Measurements from ENCODE around the gene ADI1. TPM values are rescaled to one million over a fixed set of nuclear protein-coding genes. Genes with fewer than 3 reads are reported as not detected.

ADI1 gene
- total RNA-seq, 1 donor from 2014 or later: 41.6 TPM

DNA sequence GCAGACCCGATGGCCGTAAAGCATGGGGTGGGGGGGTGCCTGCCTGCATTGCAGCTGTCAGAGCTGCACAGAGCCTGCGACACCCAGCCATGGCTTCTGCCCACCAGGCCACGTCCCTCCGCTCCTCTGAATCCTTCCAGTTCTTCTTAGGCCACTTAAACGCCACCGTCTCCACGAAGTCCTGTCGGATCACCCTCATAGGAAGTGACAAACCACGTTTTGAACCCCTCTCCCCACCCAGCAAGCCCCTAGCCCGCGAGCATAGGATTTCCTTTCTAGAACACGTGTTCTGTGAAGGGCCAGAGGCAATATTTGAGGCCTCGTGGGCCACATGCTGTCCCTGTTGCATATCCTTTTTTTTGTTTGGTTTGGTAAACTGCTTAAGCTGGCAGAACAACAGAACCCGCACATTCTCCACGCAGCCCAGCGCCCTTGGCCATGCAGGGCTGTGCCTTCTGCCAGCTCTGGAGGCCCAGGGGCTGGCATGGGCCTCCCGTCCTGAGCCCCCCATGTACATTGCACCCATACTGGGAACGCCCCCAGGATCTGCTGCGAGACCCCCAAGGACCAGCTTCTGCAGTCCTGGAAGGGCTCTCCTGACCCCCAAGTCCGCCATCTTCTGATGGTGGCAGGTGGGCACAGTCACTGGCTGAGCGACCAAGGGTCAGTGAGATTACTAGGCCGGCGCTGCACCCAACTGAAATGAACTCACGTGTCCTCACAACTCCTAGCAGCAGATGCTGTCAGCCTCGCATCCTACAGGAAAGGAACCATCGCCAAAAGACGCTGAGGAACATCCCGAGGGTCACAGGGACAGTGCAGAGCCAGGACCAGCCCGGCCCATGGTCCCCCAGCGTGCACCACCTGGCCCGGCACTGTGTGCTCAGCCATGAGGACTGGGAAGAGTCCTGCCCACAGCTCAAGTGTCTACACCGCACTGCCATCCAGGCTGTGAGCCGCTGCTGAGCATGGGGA lies 35.1 kb downstream of the ADI1 start:
- no peak for DNase-seq (ENCODE audit: low read depth)
- FAIRE-seq: no peak
- Mint-ChIP-seq H3K9me3 (ENCODE audit: unreplicated experiment) (no peaks in the 10 kb centered on the region), H3K4me3 (ENCODE audit: unreplicated experiment) (no peak overlapping the region), H3K27me3 (ENCODE audit: low read depth, unreplicated experiment) (no peaks in the 10 kb centered on the region), H3K4me1 (ENCODE audit: low read depth, unreplicated experiment) (no peaks in the 10 kb centered on the region), H3K36me3 (ENCODE audit: low read depth, unreplicated experiment) (peaks cover 10% of the 10 kb centered on the region), H3K27ac (ENCODE audit: unreplicated experiment) (peak overlapping the region; percentile 58)
- no peak overlapping the region for H3K9ac ChIP-seq (ENCODE audit: low read length)
- H3K27me3 ChIP-seq (ENCODE audit: insufficient read depth, low read length): no peaks in the 10 kb centered on the region
- H3K9me3 ChIP-seq (ENCODE audit: insufficient read depth, low read depth, low read length): no peaks in the 10 kb centered on the region
- H3K4me3 ChIP-seq (ENCODE audit: insufficient read depth, low read depth, low read length): no peak overlapping the region
- H3K27ac ChIP-seq (ENCODE audit: low read depth, low read length): no peak overlapping the region
- H3K79me2 ChIP-seq (ENCODE audit: insufficient read depth, low read length): no peaks in the 10 kb centered on the region
- H3K4me1 ChIP-seq (ENCODE audit: insufficient read depth, low read length): no peaks in the 10 kb centered on the region
- no peak overlapping the region for H2AFZ ChIP-seq (ENCODE audit: low read depth, low read length)
- no peak for TF ChIP-seq EZH2 (IDR thresholded peaks at IDR 0.05; ENCODE audit: insufficient read depth, low read length)
- TF ChIP-seq, protein P1, sequence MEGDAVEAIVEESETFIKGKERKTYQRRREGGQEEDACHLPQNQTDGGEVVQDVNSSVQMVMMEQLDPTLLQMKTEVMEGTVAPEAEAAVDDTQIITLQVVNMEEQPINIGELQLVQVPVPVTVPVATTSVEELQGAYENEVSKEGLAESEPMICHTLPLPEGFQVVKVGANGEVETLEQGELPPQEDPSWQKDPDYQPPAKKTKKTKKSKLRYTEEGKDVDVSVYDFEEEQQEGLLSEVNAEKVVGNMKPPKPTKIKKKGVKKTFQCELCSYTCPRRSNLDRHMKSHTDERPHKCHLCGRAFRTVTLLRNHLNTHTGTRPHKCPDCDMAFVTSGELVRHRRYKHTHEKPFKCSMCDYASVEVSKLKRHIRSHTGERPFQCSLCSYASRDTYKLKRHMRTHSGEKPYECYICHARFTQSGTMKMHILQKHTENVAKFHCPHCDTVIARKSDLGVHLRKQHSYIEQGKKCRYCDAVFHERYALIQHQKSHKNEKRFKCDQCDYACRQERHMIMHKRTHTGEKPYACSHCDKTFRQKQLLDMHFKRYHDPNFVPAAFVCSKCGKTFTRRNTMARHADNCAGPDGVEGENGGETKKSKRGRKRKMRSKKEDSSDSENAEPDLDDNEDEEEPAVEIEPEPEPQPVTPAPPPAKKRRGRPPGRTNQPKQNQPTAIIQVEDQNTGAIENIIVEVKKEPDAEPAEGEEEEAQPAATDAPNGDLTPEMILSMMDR (IDR thresholded peaks at IDR 0.05; ENCODE audit: insufficient read depth, low read depth, low read length): no peak
- no peaks in the 10 kb centered on the region for H4K20me1 ChIP-seq (ENCODE audit: insufficient read depth, low read length)
- H3K4me2 ChIP-seq (ENCODE audit: low read length): no peak overlapping the region
- H3K36me3 ChIP-seq (ENCODE audit: insufficient read depth, low read length): peaks cover 1% of the 10 kb centered on the region

DNA sequence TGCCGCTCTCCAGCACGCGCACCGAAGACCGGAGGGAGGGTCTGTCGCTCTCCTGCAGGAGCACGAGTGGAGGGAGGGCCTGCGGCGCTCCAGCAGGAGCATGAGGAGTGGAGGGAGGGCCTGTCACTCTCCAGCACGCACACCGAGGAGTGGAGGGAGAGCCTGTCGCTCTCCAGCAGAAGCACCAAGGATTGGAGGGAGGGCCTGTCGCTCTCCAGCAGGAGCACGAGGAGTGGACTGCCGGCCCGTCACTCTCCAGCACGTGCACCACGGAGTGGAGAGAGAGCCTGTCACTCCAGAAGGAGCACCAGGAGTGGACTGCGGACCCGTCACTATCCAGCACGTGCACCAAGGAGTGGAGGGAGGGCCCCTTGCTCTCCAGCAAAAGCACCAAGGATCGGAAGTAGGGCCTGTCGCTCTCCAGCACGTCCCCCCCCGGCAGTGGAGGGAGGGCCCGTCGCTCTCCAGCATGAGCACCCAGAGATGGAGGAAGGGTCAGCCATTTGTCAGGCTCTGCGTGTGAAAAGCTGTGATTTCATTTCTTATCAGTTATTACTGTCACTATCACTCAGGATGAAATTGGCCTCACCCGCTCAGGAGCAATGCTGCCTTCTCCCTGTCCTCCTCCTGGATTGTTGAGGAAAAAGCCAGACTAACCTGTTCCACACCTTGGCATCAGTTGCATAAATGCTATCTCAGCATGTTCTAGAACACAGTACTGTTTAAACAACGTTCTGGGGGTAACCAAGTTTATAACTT lies 35.9 kb downstream of the ADI1 start:
- Mint-ChIP-seq H3K4me3 (ENCODE audit: unreplicated experiment) (no peak overlapping the region), H3K36me3 (ENCODE audit: low read depth, unreplicated experiment) (peaks cover 10% of the 10 kb centered on the region), H3K27me3 (ENCODE audit: low read depth, unreplicated experiment) (no peaks in the 10 kb centered on the region), H3K9me3 (ENCODE audit: unreplicated experiment) (no peaks in the 10 kb centered on the region), H3K4me1 (ENCODE audit: low read depth, unreplicated experiment) (no peaks in the 10 kb centered on the region), H3K27ac (ENCODE audit: unreplicated experiment) (no peak overlapping the region)
- no peaks in the 10 kb centered on the region for H3K27me3 ChIP-seq (ENCODE audit: insufficient read depth, low read length)
- no peak overlapping the region for H3K9ac ChIP-seq (ENCODE audit: low read length)
- no peak overlapping the region for H2AFZ ChIP-seq (ENCODE audit: low read depth, low read length)
- TF ChIP-seq, protein P1 (IDR thresholded peaks at IDR 0.05; ENCODE audit: insufficient read depth, low read depth, low read length): no peak
- TF ChIP-seq EZH2 (IDR thresholded peaks at IDR 0.05; ENCODE audit: insufficient read depth, low read length): no peak
- no peak for FAIRE-seq
- peaks cover 4% of the 10 kb centered on the region for H3K36me3 ChIP-seq (ENCODE audit: insufficient read depth, low read length)
- no peak overlapping the region for H3K4me2 ChIP-seq (ENCODE audit: low read length)
- peak; percentile 91 for DNase-seq (ENCODE audit: low read depth)
- no peaks in the 10 kb centered on the region for H4K20me1 ChIP-seq (ENCODE audit: insufficient read depth, low read length)
- H3K4me3 ChIP-seq (ENCODE audit: insufficient read depth, low read depth, low read length): no peak overlapping the region
- no peaks in the 10 kb centered on the region for H3K4me1 ChIP-seq (ENCODE audit: insufficient read depth, low read length)
- H3K9me3 ChIP-seq (ENCODE audit: insufficient read depth, low read depth, low read length): no peaks in the 10 kb centered on the region
- no peaks in the 10 kb centered on the region for H3K79me2 ChIP-seq (ENCODE audit: insufficient read depth, low read length)
- H3K27ac ChIP-seq (ENCODE audit: low read depth, low read length): no peak overlapping the region

Data from astrocyte (in vitro differentiated cells and primary cell).